HepG2 (cell line): ENCODE results near the gene ZNF428.

Source experiments
- ATF2 ChIP-seq: sonication (generic); formaldehyde crosslinking; IDR thresholded peaks from 2 replicates; pipeline ENCODE4 v1.4.0; 2020; ENCODE audit warnings: missing genetic modification reagents
- NR1H2 ChIP-seq: sonication (generic); formaldehyde crosslinking; IDR thresholded peaks from 2 replicates; pipeline ENCODE4 v1.8.1; 2022; ENCODE audit warnings: low read depth, missing genetic modification reagents, borderline replicate concordance
- ZNF407 ChIP-seq: sonication (generic); formaldehyde crosslinking; IDR thresholded peaks from one replicate; pipeline ENCODE4 v1.5.1; 2020; ENCODE audit warnings: mild to moderate bottlenecking, missing genetic modification reagents; ENCODE audit errors: not compliant biosample characterization
- ZNF609 ChIP-seq: sonication (generic); formaldehyde crosslinking; IDR thresholded peaks from 2 replicates; pipeline ENCODE4 v1.4.0; 2020; ENCODE audit warnings: mild to moderate bottlenecking, missing genetic modification reagents, borderline replicate concordance
- ZNF747 ChIP-seq: sonication (generic); formaldehyde crosslinking; IDR thresholded peaks from 2 replicates; pipeline ENCODE4 v1.8.1; 2023; ENCODE audit warnings: missing genetic modification reagents, mild to moderate bottlenecking, borderline replicate concordance
- TF ChIP-seq, protein P1 (sequence below): sonication (generic); formaldehyde crosslinking; conservative IDR thresholded peaks from 2 replicates; pipeline ENCODE4 v1.4.0; 2020; ENCODE audit warnings: missing genetic modification reagents

DNA sequence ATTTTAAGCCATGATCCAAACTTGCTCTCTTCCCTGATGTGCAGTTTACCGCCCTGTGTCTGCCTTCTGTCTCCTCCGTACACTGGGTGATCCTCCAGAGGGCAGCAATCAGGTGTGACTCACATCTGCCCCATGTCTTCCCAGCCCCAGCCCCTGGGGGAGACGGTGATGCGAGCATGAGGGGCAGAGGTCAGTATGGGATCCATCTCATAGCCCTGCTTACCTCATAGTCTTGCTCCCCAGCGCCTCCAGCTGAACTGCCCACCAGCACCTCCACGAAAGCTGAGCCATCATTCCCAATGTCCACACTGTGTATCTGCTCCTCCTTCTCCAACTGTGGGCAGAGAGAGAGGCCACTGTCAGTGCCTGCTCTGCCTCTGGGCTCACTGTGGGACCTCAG is 58.7 kb downstream of the ZNF428 start:
- no peak for TF ChIP-seq ATF2 (CRISPR knock-in tag)
- TF ChIP-seq, protein P1, sequence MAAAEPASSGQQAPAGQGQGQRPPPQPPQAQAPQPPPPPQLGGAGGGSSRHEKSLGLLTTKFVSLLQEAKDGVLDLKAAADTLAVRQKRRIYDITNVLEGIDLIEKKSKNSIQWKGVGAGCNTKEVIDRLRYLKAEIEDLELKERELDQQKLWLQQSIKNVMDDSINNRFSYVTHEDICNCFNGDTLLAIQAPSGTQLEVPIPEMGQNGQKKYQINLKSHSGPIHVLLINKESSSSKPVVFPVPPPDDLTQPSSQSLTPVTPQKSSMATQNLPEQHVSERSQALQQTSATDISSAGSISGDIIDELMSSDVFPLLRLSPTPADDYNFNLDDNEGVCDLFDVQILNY (CRISPR knock-in tag) = no peak
- TF ChIP-seq ZNF609 (CRISPR knock-in tag) = no peak
- TF ChIP-seq NR1H2 (CRISPR knock-in tag) = no peak
- no peak for TF ChIP-seq ZNF407 (CRISPR knock-in tag)
- no peak for TF ChIP-seq ZNF747 (CRISPR knock-in tag)
